PC-9 (cell line): Measurements from ENCODE around the gene KCNJ11. TPM values are rescaled to one million over a fixed set of nuclear protein-coding genes. Genes with fewer than 3 reads are reported as not detected.

ENCODE experiments used
- BruUV-seq: library from RNA; stranded (reverse); fragments of 400-500 nt; replicated peaks from 2 replicates; lab custom pipeline; 2021; lab: Mats Ljungman, UMichigan
- CTCF ChIA-PET: fragments of 300-600 bp; sonication (Branson Sonifier 250); formaldehyde crosslinking; loops from one replicate; lab custom pipeline; 2022; ENCODE audit warnings: antibody characterized with exemption; lab: Charles Lee
- POLR2A ChIA-PET: fragments of 300-600 bp; sonication (Branson Sonifier 250); formaldehyde crosslinking; loops from one replicate; lab custom pipeline; 2022; ENCODE audit warnings: antibody characterized with exemption; ENCODE audit not compliant: unreplicated experiment; lab: Charles Lee
- DNase-seq, 2 experiments: peaks; one replicate each; pipeline versions ENCODE4 v3.0.0 to v3.0.0-alpha.2; 2015 to 2022; ENCODE audit warnings: mixed read lengths in 1 of 2
- H2AFZ ChIP-seq: fragments of 200-600 bp; sonication (generic); 2 replicates; pipeline ENCODE4 v1.8.1; 2017; ENCODE audit warnings: antibody characterized with exemption
- H3F3A ChIP-seq: fragments of 200-600 bp; sonication (generic); 2 replicates; pipeline ENCODE4 v1.8.1; 2017; ENCODE audit warnings: antibody characterized with exemption, mild to moderate bottlenecking, low read depth; ENCODE audit not compliant: insufficient read depth
- H3K27ac ChIP-seq: fragments of 200-600 bp; sonication (generic); 2 replicates; pipeline ENCODE4 v1.6.1; 2016; ENCODE audit warnings: mixed run types
- H3K27me3 ChIP-seq: fragments of 200-600 bp; sonication (generic); 2 replicates; pipeline ENCODE4 v1.6.1; 2016; ENCODE audit warnings: low read depth, mixed run types; ENCODE audit not compliant: insufficient read depth
- H3K36me3 ChIP-seq: fragments of 200-600 bp; sonication (generic); 2 replicates; pipeline ENCODE4 v1.6.1; 2016; ENCODE audit warnings: low read depth, mixed run types
- H3K4me1 ChIP-seq: fragments of 200-600 bp; sonication (generic); replicated peaks from 2 replicates; pipeline ENCODE4 v1.6.1; 2016; ENCODE audit warnings: mixed run types; ENCODE audit not compliant: insufficient read depth
- H3K4me2 ChIP-seq: fragments of 200-600 bp; sonication (generic); 2 replicates; pipeline ENCODE4 v1.6.1; 2017; ENCODE audit warnings: mixed run types
- H3K4me3 ChIP-seq: fragments of 200-600 bp; sonication (generic); 2 replicates; pipeline ENCODE4 v1.6.1; 2016; ENCODE audit warnings: mixed run types
- H3K79me2 ChIP-seq: fragments of 200-600 bp; sonication (generic); 2 replicates; pipeline ENCODE4 v1.6.1; 2017; ENCODE audit warnings: low read depth, mixed run types
- H3K9me2 ChIP-seq: fragments of 200-600 bp; sonication (generic); 2 replicates; pipeline ENCODE4 v1.8.1; 2017; ENCODE audit warnings: mild to moderate bottlenecking; ENCODE audit not compliant: insufficient read depth
- H3K9me3 ChIP-seq: fragments of 200-600 bp; sonication (generic); 2 replicates; pipeline ENCODE4 v1.8.1; 2016; ENCODE audit warnings: low read depth; ENCODE audit not compliant: insufficient read depth
- H4K20me1 ChIP-seq: fragments of 200-600 bp; sonication (generic); 2 replicates; pipeline ENCODE4 v1.8.1; 2017; ENCODE audit not compliant: insufficient read depth
- CTCF ChIP-seq: fragments of 200-600 bp; sonication (generic); conservative IDR thresholded peaks from 2 replicates; pipeline ENCODE4 v1.6.1; 2017; ENCODE audit warnings: mixed run types, antibody characterized with exemption, mild to moderate bottlenecking, moderate library complexity
- EZH2 ChIP-seq: fragments of 200-600 bp; sonication (generic); IDR thresholded peaks from 2 replicates; pipeline ENCODE4 v1.8.0; 2017; ENCODE audit warnings: antibody characterized with exemption, low read depth
- intact Hi-C: fragments of 100-400 bp; cut with micrococcal nuclease; formaldehyde crosslinking; loops from one replicate; pipeline ENCODE4 v1.10.0; 2022; ENCODE audit not compliant: unreplicated experiment
- total RNA-seq: library from RNA; stranded (reverse); gene quantifications from 2 replicates; pipeline ENCODE4 v1.2.3, GENCODE V29; 2021

KCNJ11 gene
- total RNA-seq, 1 experiment from 2014 or later = 0.26 TPM

- Histone ChIP-seq H3K36me3 (no peaks in the 10 kb centered on the region), H3K79me2 (no peaks in the 10 kb centered on the region), H3K4me1 (peaks cover 5% of the 10 kb centered on the region), H2AFZ (no peak overlapping the region), H3K9me3 (no peaks in the 10 kb centered on the region), H3K27me3 (peaks cover 15% of the 10 kb centered on the region; the same call in 1 of the 2 replicates), H4K20me1 (no peaks in the 10 kb centered on the region), H3K4me2 (no peak overlapping the region), H3K27ac (no peak overlapping the region), H3F3A (no peaks in the 10 kb centered on the region), H3K4me3 (no peak overlapping the region), H3K9me2 (no peaks in the 10 kb centered on the region)
- intact Hi-C loops = no loop called here
- BruUV-seq = no TSS peak
- DNase-seq = no peak
- POLR2A ChIA-PET = no interaction called here
- TF ChIP-seq EZH2 (no peak), CTCF (no peak)
- CTCF ChIA-PET = no interaction called here
Measured at GRCh38 chr11:17402486-17402885, 14.0 kb upstream of the KCNJ11 start.

GRCh38 chr11:17401841-17402240, 13.4 kb upstream of the KCNJ11 start:
- Histone ChIP-seq H3K9me2 (no peaks in the 10 kb centered on the region), H3K4me2 (no peak overlapping the region), H3K36me3 (no peaks in the 10 kb centered on the region), H3K9me3 (no peaks in the 10 kb centered on the region), H3K4me1 (peaks cover 5% of the 10 kb centered on the region), H3K4me3 (no peak overlapping the region), H3K27me3 (peaks cover 12% of the 10 kb centered on the region; the same call in 1 of the 2 replicates), H3K27ac (no peak overlapping the region), H4K20me1 (no peaks in the 10 kb centered on the region), H3K79me2 (no peaks in the 10 kb centered on the region), H3F3A (no peaks in the 10 kb centered on the region), H2AFZ (no peak overlapping the region)
- intact Hi-C loops = no loop called here
- TF ChIP-seq CTCF (no peak), EZH2 (no peak)
- ChIA-PET CTCF (no interaction called here), POLR2A (no interaction called here)
- no peak for DNase-seq
- no TSS peak for BruUV-seq

GRCh38 chr11:17401316-17401715, 12.9 kb upstream of the KCNJ11 start:
- no TSS peak for BruUV-seq
- Histone ChIP-seq H3K9me3 (no peaks in the 10 kb centered on the region), H4K20me1 (no peaks in the 10 kb centered on the region), H3K4me2 (no peak overlapping the region), H3K79me2 (no peaks in the 10 kb centered on the region), H3F3A (no peaks in the 10 kb centered on the region), H3K36me3 (no peaks in the 10 kb centered on the region), H2AFZ (no peak overlapping the region), H3K9me2 (no peaks in the 10 kb centered on the region), H3K4me3 (no peak overlapping the region), H3K27me3 (peaks cover 13% of the 10 kb centered on the region; the same call in 1 of the 2 replicates), H3K27ac (no peak overlapping the region), H3K4me1 (peaks cover 5% of the 10 kb centered on the region)
- ChIA-PET POLR2A (no interaction called here), CTCF (no interaction called here)
- no peak for TF ChIP-seq CTCF
- TF ChIP-seq EZH2 = no peak
- no peak for DNase-seq
- intact Hi-C loops = no loop called here
